H7 (cell line): Measurements from ENCODE around the gene PAK2. TPM values are rescaled to one million over a fixed set of nuclear protein-coding genes. Genes with fewer than 3 reads are reported as not detected.
"Not testable (repeated sequence)": the region's sequence is repeated elsewhere in the genome, so short reads cannot be mapped to it uniquely, and the experiment has no call there.

ENCODE experiments used
- DNase-seq: peaks from one replicate; pipeline ENCODE4 v3.0.0; 2012
- H3K27me3 ChIP-seq: 2 replicates; pipeline ENCODE4 v1.6.0; 2011; ENCODE audit warnings: mild to moderate bottlenecking, low read length; ENCODE audit not compliant: control insufficient read depth, insufficient read depth
- H3K36me3 ChIP-seq: replicated peaks from 2 replicates; pipeline ENCODE4 v1.5.1; 2011; ENCODE audit warnings: low read length; ENCODE audit not compliant: control insufficient read depth, insufficient read depth
- H3K4me3 ChIP-seq: 2 replicates; pipeline ENCODE4 v1.5.1; 2011; ENCODE audit warnings: low read depth, mild to moderate bottlenecking, control low read depth, low read length, moderate library complexity; ENCODE audit not compliant: insufficient read depth
- total RNA-seq: library from RNA; depleted of rRNA; stranded (reverse); fragments of >200 nt; shearing (Covaris generic); gene quantifications from 2 replicates; pipeline ENCODE4 v1.2.3, GENCODE V29; 2014

Gene PAK2
- total RNA-seq, 1 experiment from 2014 or later, result 20.0 TPM

GRCh38 chr3:196835086-196835485 lies 95.4 kb downstream of the PAK2 start:
- no peaks in the 10 kb centered on the region for H3K27me3 ChIP-seq
- no peak overlapping the region for H3K4me3 ChIP-seq
- H3K36me3 ChIP-seq, result peaks cover 3% of the 10 kb centered on the region; the same call in 1 of the 2 replicates
- DNase-seq, result no peak

- not testable (repeated sequence) for DNase-seq, H3K27me3 ChIP-seq, H3K4me3 ChIP-seq, H3K36me3 ChIP-seq
Observed at GRCh38 chr3:196836626-196837025, 97.0 kb downstream of the PAK2 start.

DNA sequence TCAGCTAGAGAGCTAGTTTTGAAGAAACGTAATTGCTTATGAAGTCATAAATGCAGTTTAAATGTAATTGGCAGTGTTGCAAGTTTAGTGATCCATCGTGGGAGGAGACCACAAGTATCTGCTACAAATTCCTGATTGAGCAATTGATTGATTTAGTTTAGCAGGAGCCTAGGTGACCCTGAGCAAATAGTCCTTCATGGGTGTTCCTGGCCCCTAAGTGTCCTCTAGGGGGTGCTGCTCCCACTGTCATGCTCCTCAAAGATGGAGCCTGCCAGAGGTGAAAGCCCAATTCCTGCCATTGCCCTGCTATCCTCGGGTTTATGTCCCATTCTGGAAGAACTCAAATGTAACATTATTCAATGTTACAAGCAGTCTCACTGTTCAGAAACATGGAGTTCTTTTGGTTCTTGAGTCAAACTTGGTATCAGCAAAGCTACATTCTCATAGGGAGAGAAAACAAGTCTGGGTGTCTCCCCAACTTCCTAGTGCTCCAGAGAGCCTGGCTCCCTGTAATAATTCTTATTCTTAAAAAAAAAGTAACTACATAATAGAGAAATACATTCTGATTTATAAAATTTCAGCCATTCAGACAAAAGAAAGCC lies 98.3 kb downstream of the PAK2 start:
- Histone ChIP-seq H3K27me3 (no peaks in the 10 kb centered on the region), H3K36me3 (no peaks in the 10 kb centered on the region), H3K4me3 (no peak overlapping the region)
- peak; percentile 82 for DNase-seq

DNA sequence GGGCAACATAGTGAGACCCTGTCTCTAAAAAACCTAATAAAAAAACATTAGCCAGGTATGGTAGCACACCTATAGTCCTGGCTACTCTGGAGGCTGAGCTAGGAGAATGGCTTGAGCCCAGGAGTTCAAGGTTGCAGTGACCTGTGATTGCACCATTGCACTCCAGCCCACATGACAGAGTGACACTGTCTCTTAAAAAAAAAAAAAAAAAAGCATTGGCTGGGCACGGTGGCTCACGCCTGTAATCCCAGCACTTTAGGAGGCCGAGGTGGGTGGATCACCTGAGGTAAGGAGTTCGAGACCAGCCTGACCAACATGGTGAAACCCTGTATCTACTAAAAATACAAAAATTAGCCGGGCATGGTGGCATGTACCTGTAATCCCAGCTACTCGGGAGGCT lies 99.7 kb downstream of the PAK2 start:
- H3K4me3 ChIP-seq, DNase-seq, H3K36me3 ChIP-seq, H3K27me3 ChIP-seq: not testable (repeated sequence)

GRCh38 chr3:196842567-196843434 lies 103.1 kb downstream of the PAK2 start:
- no peaks in the 10 kb centered on the region for H3K36me3 ChIP-seq
- DNase-seq, result no peak
- no peaks in the 10 kb centered on the region for H3K27me3 ChIP-seq
- no peak overlapping the region for H3K4me3 ChIP-seq

DNA sequence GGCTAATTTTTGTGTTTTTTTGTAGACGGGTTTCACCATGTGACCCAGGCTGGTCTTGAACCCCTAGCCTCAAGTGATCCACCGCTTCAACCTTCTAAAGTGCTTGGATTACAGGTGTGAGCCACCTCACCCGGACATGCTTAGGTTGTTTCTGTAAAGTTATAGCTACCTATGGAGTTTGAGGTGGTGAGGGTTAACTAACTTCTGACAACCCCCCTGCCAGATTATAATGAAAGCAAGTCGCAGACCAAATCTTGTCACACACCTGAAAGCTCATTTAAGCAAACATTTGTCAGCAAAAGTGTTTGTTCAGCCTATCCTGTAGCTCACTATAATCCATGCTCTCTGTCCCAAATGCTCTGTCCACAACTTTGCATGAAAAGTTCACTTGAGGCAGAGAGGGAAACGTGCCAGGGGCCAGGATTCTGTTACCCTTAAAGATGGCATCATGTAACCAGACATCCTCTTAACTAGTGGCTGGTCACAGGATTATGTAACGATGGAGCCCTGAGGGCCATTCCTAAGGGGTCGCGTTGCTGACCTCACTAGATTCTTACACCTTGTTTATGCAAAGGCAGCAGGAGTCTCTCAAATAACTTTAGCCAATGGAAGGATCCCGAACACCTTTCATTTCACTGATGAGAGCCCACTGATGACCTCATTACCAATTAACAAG lies 103.9 kb downstream of the PAK2 start:
- H3K27me3 ChIP-seq, result no peaks in the 10 kb centered on the region
- DNase-seq, result no peak

GRCh38 chr3:196844235-196845219 lies 104.9 kb downstream of the PAK2 start:
- H3K27me3 ChIP-seq, DNase-seq, H3K4me3 ChIP-seq: not testable (repeated sequence)

More for the DNA sequence above, 103.9 kb downstream of the PAK2 start:
- Histone ChIP-seq H3K36me3 (no peaks in the 10 kb centered on the region), H3K4me3 (no peak overlapping the region)

DNA sequence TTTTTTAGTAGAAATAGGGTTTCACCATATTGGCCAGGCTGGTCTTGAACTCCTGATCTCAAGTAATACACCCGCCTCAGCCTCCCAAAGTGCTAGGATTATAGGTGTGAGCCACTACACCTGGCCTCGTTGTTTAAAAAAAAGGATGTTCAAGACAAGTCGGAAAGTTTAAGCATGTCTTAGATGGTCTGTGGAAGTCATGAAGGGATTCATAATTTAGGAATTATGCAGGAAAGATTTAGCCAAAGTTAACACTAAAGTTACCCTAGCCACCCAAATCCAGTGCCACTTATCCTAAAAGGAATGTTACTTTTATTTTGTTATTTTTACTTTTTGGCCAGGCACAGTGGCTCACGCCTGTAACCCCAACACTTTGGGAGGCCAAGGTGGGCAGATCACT lies 108.7 kb downstream of the PAK2 start:
- not testable (repeated sequence) for DNase-seq, H3K27me3 ChIP-seq, H3K36me3 ChIP-seq, H3K4me3 ChIP-seq

More at GRCh38 chr3:196844235-196845219, 104.9 kb downstream of the PAK2 start:
- H3K36me3 ChIP-seq, result not testable (repeated sequence)

DNA sequence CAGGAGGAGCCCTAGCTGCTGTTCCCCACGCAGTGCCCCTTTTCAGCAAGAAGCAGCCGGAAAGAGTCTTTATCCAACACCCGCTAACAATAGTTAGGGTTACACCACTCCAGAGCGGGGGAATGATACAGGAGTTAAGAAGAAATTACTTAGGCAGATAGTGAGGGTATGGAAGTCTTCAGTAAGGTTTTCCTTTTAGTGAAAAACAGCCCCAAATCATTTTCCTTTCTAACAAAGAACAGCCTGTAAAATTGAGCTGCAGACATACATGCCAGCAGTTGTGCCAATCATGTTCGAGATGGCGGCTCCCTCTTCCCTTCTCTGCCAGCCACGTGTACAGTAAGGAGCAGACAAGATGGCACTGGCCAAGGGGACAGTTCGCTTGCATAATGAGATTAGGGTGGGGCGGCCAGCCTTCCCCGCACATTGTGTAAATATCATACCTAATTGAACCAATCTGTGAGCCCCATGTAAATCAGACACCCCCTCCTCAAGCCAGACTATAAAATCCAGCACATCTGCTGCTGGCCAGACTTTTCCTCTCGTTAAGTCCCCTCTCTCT lies 109.6 kb downstream of the PAK2 start:
- H3K27me3 ChIP-seq, result no peaks in the 10 kb centered on the region
- H3K4me3 ChIP-seq, result no peak overlapping the region
- DNase-seq, result no peak
- no peaks in the 10 kb centered on the region for H3K36me3 ChIP-seq

GRCh38 chr3:196863000-196863399 lies 123.3 kb downstream of the PAK2 start:
- not testable (repeated sequence) for H3K36me3 ChIP-seq, DNase-seq, H3K27me3 ChIP-seq, H3K4me3 ChIP-seq

GRCh38 chr3:196867155-196867506 lies 127.5 kb downstream of the PAK2 start:
- Histone ChIP-seq H3K27me3 (no peaks in the 10 kb centered on the region), H3K36me3 (no peaks in the 10 kb centered on the region), H3K4me3 (peak overlapping the region; percentile 94)
- no peak for DNase-seq

GRCh38 chr3:196867507-196868296 lies 128.0 kb downstream of the PAK2 start, which contains the start of gene SENP5:
Gene SENP5, plus strand, starts transcription at chr3:196867920. Its CDS starts 17,262 bp downstream, at chr3:196885182.
- peak within 1 kb of the TSS; percentile 94 for H3K4me3 ChIP-seq
- peak; percentile 98 for DNase-seq
- H3K36me3 ChIP-seq, result no peaks in the 10 kb centered on the region
- H3K27me3 ChIP-seq, result no peaks in the 10 kb centered on the region

GRCh38 chr3:196868297-196868661 lies 128.6 kb downstream of the PAK2 start:
- DNase-seq, result peak; percentile 62
- Histone ChIP-seq H3K36me3 (no peaks in the 10 kb centered on the region), H3K27me3 (no peaks in the 10 kb centered on the region), H3K4me3 (peak overlapping the region; percentile 94)
